HG03060 (cell line): ENCODE measurements around the gene ST7.

ENCODE experiments used
- ATAC-seq: cut with Tn5 transposase; IDR thresholded peaks from one replicate; pipeline ENCODE4 v1.9.1; 2021; ENCODE audit warnings: low read depth, moderate number of reproducible peaks; ENCODE audit not compliant: unreplicated experiment

Gene ST7

DNA sequence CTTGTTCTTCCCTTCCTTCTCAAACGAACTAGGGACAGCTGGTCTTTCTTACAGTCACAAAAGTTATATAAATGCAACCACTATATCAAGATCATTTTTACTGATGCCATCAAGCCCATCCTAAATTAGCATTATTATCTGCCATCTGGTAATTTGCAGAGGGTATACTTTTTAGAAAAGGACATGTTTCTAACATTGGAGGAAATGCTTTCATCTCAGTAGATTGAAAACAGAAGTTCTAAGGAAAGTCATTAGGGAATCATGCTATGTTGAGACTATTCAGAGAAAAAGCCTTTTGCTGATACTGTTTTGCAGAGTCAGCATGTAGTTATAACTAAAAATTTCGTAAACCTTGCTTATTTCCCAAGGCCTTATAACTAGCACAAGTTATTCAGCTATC lies 222.9 kb downstream of the ST7 start:
- ATAC-seq: no peak

- ATAC-seq: no peak
These were observed 225.3 kb downstream of the ST7 start for GRCh38 chr7:117178600-117178999.

DNA sequence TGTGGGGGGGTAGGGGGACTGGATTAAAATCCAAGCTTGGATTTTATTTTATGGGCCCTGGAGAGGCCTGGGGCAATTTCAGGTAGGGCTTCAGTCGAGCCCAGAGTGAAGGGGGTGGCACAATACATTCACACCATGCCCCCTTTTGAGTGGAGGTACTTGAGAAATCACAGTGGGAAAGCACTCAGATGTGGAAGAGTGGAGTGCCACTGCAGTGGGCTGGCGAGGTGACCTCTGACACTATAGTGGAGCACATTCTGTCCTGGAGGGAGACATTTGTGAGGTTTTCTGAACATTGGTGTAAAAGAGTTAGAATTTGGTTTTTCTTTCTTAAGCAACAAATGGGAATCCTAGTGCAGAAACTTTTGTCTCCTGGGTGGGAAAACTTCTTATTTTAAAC lies 226.4 kb downstream of the ST7 start:
- no peak for ATAC-seq

GRCh38 chr7:117183729-117184128 lies 230.4 kb downstream of the ST7 start:
- no peak for ATAC-seq

- no peak for ATAC-seq
These were observed 231.1 kb downstream of the ST7 start for GRCh38 chr7:117184367-117184766.

DNA sequence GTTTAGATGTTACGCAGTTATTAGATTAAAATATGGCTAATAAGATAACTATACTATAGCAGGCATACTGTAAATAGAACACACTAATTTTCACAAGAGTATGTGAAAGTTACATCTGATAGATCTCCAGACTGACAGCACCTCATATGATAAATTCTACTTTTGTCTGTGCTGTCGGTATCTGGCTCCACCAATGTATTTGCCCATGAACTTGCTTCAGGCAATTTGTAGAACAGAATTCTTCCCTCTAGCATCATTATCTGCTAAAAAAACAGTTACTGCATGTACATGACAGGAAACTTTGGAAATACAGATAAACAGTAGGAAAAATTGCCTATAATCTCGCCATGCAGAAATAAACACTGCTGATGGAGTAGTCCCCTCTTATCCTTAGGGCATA lies 231.8 kb downstream of the ST7 start:
- no peak for ATAC-seq

GRCh38 chr7:117186218-117187010 lies 233.1 kb downstream of the ST7 start:
- ATAC-seq: no peak

- no peak for ATAC-seq
These were observed 235.1 kb downstream of the ST7 start for GRCh38 chr7:117188376-117188775.

DNA sequence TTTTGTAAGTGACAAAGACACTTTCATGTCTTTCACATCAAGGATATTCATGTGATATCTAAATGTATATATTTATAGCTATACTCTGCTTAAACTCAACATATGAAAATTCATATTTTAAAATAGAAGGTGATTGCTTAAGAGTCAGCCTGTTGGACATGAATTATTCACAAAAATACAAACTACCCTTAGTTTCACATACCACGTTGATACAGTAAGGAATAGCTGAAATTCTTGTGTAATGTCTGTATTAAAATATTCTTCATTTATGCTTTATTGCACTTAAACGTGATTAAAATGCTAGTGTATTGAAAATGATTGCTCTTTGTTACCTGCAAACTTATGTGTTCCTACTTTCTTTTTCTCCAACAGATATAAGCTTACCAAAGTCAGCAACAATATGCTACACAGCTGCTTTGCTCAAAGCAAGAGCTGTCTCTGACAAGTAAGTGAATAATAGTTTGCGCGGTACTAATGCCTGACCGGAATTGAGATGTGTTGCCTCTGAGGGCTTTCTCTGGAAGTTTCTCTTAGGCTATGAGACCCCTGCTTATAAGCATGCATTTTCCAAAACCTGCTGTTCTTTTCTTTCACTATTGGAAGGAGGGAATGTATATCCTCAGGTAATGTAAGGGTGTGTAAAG lies 235.8 kb downstream of the ST7 start:
- ATAC-seq: no peak

GRCh38 chr7:117190104-117190503 lies 236.8 kb downstream of the ST7 start:
- no peak for ATAC-seq

DNA sequence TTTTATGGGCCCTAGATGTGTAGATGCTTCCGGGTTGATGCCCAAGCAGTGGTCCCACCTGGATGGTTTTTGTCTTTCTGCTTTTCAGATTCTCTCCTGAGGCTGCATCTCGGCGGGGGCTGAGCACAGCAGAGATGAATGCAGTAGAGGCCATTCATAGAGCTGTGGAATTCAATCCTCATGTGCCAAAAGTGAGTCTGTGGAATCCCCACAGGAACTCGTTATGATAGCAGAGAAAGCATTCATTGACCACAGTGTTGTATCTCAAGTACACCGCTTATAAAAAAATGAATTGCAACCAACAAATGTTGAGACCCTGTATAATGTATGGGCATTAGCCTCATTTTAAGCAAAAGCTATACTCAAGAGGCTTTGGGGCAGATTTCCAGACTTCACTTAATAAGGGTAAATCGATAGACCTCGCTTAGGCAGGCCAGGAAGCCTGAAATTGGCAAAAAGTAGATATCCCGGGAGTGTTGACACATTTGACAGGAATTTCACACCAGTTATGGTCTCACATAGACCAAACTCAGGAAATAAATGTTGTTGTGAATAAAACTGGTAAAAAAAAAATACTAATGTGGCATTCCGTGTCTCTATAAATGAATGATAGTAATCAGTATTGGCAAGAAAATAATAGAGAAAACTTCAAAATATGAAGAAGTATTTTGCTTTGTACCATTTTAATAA lies 237.6 kb downstream of the ST7 start:
- no peak for ATAC-seq

DNA sequence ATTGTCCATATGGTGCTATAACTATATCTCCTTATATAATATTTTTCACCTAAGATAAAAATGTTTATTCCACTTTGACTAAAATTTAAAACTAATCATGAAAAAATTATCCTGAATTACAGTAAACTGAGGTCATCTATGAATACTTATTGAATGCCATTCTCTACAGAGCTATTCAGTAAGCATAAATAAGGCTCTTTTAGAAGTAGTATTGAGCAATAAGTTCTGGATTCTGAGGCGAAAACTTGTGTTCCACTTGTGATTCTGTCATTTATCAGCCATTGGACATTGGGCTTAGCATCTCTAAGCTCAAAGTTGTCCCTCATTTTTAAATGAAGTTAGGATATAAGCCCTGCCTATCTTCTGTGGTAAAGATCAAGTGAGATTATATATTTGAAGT lies 238.8 kb downstream of the ST7 start:
- ATAC-seq: no peak

- ATAC-seq: no peak
These were observed 240.3 kb downstream of the ST7 start for GRCh38 chr7:117193564-117193963.

DNA sequence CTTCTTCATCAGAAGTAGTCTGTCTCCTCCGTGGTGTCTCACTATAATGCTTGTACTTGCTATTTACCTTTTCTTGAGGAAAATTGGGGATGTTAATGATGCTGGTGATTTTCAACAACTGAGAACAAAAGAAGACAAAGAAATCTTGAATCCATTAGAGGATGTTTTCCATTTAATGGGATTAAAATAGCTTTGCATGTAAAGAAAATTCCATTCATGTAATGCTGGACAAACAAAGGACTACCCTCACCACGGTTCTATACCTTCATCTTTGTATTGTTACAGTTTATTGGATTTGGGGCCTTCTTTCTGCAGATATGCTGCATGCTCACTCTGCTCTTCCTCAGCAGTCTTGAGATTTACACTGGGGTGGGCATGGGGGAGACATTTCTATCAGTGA lies 241.1 kb downstream of the ST7 start:
- ATAC-seq: no peak

DNA sequence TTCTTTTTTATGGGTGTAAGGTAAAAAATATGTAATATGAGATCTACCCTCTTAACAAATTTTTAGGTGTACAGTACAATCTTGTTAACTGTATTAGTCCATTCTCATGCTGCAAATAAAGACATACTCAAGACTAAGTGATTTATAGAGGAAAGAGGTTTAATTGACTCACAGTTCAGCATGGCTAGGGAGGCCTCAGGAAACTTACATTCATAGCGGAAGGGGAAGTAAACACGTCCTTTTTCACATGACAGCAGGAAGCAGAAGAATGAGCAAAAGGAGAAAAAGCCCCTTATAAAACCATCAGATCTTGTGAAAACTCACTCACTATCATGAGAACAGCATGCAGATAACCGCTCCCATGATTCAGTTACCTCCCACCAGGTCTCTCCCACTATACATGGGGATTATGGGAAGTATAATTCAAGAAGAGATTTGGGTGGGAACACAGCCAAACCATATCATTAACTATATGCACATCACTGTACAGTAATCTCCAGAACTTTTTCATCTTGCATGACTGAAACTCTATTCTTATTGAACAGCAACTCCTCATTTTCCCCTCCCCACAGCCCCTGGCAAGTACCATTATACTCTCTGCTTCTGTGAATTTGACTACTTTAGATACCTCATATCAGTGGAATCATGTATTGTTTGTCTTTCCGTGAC lies 242.2 kb downstream of the ST7 start:
- no peak for ATAC-seq

GRCh38 chr7:117200132-117200531 lies 246.8 kb downstream of the ST7 start:
- no peak for ATAC-seq

- no peak for ATAC-seq
These were observed 247.6 kb downstream of the ST7 start for GRCh38 chr7:117200786-117201458.

DNA sequence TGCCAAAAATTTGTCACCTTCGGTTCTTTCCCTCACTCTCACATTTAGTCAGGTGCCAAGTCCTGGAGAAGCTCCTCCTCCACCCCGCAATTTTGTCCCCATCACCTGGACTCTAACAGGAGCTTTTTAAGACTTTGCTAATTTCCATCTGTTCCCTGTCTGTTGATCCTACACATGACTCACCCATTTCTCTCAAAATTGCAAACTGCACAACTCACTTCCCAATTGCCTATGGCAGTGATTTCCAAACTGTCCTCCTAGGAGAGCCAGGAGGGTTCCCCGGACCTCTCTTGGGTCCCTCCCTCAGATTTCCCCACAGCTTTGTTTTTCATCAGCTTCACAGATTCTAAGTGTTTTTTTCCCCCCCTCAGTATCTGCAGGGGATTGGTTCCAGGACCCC lies 249.2 kb downstream of the ST7 start:
- ATAC-seq: no peak

- ATAC-seq: no peak
These were observed 249.9 kb downstream of the ST7 start for GRCh38 chr7:117203205-117203604.

DNA sequence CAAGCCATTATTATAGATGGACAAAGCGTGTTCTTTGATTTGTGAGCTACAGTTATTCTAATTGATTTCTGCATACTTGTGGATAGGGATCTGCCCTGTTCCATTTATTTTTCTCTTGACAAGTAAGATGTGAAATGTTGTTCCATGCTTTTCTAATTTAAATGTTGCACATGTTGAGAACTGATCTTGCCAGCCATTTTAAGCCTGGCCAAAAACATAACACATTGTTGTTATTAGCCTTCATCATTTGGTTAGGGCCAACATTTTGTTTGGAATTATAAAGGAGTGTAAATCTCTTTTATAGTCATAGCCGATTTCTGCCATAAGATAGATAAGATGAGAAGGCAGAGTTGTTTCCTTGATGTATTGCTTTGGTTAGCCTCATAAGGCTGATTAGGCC lies 252.6 kb downstream of the ST7 start:
- no peak for ATAC-seq

GRCh38 chr7:117208257-117208656 lies 255.0 kb downstream of the ST7 start:
- ATAC-seq: no peak
